Subcutaneous adipose tissue (tissue), 4 donors: ENCODE data around the gene TSPAN11. TPM values are rescaled to one million over a fixed set of nuclear protein-coding genes. Genes with fewer than 3 reads are reported as not detected.

Source experiments
- total RNA-seq, 4 donors: library from RNA; depleted of rRNA; stranded (reverse); fragments of >200 nt; gene quantifications; one replicate each; pipeline ENCODE4 v1.1.0, GENCODE V29; 2016
- TF ChIP-seq, protein P1 (sequence below): fragments of 450-650 bp; IDR thresholded peaks from one replicate; pipeline ENCODE4 v1.5.1; 2016; ENCODE audit warnings: low read depth, mild to moderate bottlenecking, control low read depth, antibody characterized with exemption, moderate library complexity

The TSPAN11 gene
- total RNA-seq, 4 donors from 2014 or later, result 0.19 to 1.4 (median 0.22) TPM; not detected in 1

- TF ChIP-seq, protein P1, sequence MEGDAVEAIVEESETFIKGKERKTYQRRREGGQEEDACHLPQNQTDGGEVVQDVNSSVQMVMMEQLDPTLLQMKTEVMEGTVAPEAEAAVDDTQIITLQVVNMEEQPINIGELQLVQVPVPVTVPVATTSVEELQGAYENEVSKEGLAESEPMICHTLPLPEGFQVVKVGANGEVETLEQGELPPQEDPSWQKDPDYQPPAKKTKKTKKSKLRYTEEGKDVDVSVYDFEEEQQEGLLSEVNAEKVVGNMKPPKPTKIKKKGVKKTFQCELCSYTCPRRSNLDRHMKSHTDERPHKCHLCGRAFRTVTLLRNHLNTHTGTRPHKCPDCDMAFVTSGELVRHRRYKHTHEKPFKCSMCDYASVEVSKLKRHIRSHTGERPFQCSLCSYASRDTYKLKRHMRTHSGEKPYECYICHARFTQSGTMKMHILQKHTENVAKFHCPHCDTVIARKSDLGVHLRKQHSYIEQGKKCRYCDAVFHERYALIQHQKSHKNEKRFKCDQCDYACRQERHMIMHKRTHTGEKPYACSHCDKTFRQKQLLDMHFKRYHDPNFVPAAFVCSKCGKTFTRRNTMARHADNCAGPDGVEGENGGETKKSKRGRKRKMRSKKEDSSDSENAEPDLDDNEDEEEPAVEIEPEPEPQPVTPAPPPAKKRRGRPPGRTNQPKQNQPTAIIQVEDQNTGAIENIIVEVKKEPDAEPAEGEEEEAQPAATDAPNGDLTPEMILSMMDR, result no peak
Observed at GRCh38 chr12:31008961-31009840, 82.7 kb downstream of the TSPAN11 start.

DNA sequence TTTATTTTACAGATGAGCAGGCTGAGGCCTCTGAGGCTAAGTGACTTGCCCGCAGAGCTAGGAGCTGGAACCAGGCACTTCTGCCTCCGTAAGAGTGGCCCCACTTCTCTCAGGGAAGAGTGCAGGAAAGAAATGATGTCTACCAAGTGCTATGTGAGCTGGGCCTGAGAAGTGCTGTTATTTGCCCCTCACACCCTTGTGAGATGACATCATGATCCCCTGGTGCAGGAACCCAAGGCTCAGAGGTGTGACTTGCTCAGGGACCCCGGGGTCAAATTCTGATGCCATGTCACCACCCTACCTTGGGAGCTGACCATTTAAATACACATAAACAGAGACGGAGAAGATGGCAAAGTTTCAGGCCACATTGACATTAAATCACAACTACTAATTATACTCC, 83.4 kb downstream of the TSPAN11 start:
- TF ChIP-seq, protein P1, result no peak

DNA sequence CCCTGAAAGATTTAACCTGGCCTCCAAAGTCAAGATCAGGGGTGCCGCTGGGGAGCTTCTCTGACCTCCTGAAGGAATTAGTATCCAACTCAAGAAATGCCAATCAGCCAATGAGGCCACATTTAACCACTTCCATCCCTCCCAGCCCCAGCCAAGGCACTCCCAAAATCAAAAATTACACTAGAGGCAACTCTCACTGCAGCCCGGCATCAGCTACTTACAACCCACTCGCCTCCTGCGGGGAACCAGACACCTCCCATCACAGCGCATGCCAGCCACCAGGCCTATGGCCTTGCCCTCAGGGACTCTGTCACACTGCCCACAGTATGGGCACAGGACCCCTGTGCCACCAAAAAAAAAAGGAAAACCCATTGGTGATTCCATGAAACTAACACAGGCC, 84.8 kb downstream of the TSPAN11 start:
- TF ChIP-seq, protein P1, result no peak

DNA sequence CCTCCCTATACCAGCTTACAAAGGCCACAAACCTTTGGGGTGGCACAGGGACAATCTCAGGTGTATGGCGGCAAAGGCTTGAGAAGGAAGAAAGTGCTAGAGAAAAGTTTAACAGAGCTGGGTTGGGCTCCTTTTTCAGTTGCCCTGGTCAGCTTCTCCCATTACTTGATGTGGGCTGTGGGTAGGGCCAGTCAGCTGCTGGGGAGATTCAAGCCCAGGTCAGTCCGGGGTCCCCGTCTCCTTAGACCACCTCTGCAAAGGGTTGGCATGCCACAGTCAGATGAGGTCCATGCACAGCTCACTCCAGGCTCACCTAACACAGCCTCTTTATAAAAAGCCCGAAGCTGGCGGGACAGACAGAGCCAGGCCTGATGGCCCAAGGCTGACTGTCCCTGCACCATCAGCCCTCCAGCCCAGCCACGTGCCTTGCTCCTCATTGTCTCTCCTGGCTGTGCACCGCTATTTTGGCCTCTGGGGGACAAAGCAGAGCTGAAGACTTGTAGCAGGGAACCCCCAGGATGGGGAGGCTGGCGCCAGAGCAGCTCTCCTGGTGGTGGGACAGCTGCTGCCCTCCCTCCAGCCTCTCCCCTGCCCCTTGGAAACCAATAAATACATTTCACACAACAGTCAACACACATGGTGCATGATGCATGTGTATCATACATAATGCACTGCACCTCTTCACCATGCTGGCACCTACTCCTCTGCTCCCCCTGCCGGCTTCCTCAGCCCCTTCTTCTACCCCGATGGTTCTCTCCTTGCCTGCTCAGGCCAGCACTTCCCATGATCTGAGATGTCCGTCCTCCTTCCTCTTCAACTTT, 85.4 kb downstream of the TSPAN11 start:
- TF ChIP-seq, protein P1, result no peak

- TF ChIP-seq, protein P1, result no peak
Observed at GRCh38 chr12:31015215-31015614, 88.7 kb downstream of the TSPAN11 start.

DNA sequence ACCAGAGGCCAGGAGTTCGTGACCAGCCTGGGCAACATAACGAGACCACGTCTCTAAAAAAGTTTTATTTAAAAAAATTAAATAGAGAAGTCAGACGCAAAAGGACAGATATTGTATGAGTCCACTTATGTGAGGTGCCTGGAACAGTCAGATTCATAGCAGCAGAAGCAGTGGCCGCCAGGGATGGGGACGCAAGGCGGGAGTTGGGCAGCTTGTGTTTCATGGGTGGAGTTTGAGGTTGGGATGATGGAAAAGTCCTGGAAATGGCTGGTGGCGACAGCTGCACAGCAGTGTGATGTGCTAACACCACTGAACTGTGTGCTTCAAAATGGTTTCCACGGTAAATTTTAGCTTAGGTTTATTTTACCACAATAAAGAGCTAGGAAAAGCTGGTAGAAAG, 89.5 kb downstream of the TSPAN11 start:
- TF ChIP-seq, protein P1, result no peak

GRCh38 chr12:31017535-31017934, 91.0 kb downstream of the TSPAN11 start:
- TF ChIP-seq, protein P1, result no peak
